ENCODE results near the gene MAJIN.

- peak; percentile 73 for TF ChIP-seq POLR2A (IDR thresholded peaks at IDR 0.05; ENCODE audit: low read depth)
- peak in 1 of 3 experiments; percentile 22 for TF ChIP-seq CTCF (IDR thresholded peaks at IDR 0.05)
These were observed 47.7 kb downstream of the MAJIN start, which contains the start of gene PPP2R5B for GRCh38 chr11:64923944-64924909.

Measured in esophagus muscularis mucosa (tissue), 3 donors.